ENCODE data around the gene LDLRAD4.

The LDLRAD4 gene

GRCh38 chr18:13647761-13648160 is 429.2 kb downstream of the LDLRAD4 start:
- TF ChIP-seq CEBPB (IDR thresholded peaks at IDR 0.05): no peak
- TF ChIP-seq TCF12 (IDR thresholded peaks at IDR 0.05; ENCODE audit: low read depth): no peak
- no peak for TF ChIP-seq MAX (IDR thresholded peaks at IDR 0.05)
- TF ChIP-seq TEAD4 (IDR thresholded peaks at IDR 0.05): no peak
- TF ChIP-seq NFIC (IDR thresholded peaks at IDR 0.05): no peak
- no peak for TF ChIP-seq RAD21 (IDR thresholded peaks at IDR 0.05; ENCODE audit: low read depth)
- no peak for TF ChIP-seq FOXM1 (IDR thresholded peaks at IDR 0.05; ENCODE audit: borderline replicate concordance, low read depth)
- TF ChIP-seq, protein P1, sequence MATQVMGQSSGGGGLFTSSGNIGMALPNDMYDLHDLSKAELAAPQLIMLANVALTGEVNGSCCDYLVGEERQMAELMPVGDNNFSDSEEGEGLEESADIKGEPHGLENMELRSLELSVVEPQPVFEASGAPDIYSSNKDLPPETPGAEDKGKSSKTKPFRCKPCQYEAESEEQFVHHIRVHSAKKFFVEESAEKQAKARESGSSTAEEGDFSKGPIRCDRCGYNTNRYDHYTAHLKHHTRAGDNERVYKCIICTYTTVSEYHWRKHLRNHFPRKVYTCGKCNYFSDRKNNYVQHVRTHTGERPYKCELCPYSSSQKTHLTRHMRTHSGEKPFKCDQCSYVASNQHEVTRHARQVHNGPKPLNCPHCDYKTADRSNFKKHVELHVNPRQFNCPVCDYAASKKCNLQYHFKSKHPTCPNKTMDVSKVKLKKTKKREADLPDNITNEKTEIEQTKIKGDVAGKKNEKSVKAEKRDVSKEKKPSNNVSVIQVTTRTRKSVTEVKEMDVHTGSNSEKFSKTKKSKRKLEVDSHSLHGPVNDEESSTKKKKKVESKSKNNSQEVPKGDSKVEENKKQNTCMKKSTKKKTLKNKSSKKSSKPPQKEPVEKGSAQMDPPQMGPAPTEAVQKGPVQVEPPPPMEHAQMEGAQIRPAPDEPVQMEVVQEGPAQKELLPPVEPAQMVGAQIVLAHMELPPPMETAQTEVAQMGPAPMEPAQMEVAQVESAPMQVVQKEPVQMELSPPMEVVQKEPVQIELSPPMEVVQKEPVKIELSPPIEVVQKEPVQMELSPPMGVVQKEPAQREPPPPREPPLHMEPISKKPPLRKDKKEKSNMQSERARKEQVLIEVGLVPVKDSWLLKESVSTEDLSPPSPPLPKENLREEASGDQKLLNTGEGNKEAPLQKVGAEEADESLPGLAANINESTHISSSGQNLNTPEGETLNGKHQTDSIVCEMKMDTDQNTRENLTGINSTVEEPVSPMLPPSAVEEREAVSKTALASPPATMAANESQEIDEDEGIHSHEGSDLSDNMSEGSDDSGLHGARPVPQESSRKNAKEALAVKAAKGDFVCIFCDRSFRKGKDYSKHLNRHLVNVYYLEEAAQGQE (IDR thresholded peaks at IDR 0.05; ENCODE audit: low read depth): no peak
- TF ChIP-seq TAF1 (IDR thresholded peaks at IDR 0.05; ENCODE audit: low read depth): no peak
- TF ChIP-seq EP300 (IDR thresholded peaks at IDR 0.05; ENCODE audit: borderline replicate concordance): no peak
- no peak for TF ChIP-seq YY1 (IDR thresholded peaks at IDR 0.05; ENCODE audit: low read depth)
- TF ChIP-seq USF1 (IDR thresholded peaks at IDR 0.05): no peak
- no peak for TF ChIP-seq CREB1 (IDR thresholded peaks at IDR 0.05; ENCODE audit: low read depth)
- no peak for TF ChIP-seq ZBTB7A (IDR thresholded peaks at IDR 0.05; ENCODE audit: low read depth)

DNA sequence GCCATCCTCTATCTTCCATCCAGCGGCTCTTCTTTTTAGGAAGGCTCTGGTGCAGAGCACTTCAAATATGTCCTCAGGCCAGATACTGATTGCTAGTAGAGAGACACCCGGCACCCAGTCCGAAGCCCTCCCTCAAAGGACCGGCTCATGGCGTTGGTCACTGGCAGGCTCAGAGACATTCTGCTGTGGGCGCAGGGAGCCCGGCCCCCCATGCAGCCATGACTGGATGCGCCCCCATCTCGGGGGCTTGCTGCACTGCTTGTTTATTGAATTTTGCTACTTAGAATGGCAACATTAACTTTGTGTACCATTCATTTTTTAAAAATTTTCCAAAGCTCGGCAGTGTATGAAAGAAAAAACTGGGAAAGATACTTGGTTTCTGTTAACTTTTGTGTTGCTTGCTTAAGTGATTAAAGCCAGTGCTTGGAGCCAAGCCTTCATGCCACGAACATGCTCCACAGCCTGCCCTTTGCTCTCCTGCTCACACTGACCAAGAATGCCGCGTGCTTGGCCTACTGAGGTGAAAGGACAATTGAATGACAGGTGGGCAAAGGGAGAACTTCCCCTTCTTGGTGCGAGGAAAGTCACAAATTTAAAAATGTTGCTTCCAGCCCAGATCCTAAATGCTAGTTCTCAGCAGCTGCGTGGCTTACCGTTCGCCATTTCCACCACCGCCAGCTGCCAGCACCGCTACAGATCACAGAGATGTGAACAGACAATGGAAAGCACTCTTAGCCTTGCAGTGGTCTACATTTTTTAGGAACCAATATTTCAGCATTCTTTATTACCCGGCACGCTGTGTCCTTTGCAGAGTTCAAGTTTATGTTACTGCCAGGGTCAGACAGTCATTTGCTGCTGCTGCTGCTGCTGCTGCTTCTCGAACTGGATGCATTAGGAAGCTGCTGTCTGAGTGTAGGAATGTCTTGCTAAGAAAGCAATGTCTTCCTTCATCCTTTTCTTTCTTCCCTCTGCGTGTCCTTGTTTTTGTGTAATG is 431.1 kb downstream of the LDLRAD4 start:
- TF ChIP-seq USF1 (IDR thresholded peaks at IDR 0.05) (no peak), ZBTB7A (IDR thresholded peaks at IDR 0.05; ENCODE audit: low read depth) (no peak), CEBPB (IDR thresholded peaks at IDR 0.05) (no peak), RAD21 (IDR thresholded peaks at IDR 0.05; ENCODE audit: low read depth) (no peak), TAF1 (IDR thresholded peaks at IDR 0.05; ENCODE audit: low read depth) (no peak), MAX (IDR thresholded peaks at IDR 0.05) (no peak), EP300 (IDR thresholded peaks at IDR 0.05; ENCODE audit: borderline replicate concordance) (no peak)
- TF ChIP-seq, protein P1 (IDR thresholded peaks at IDR 0.05; ENCODE audit: low read depth): no peak

DNA sequence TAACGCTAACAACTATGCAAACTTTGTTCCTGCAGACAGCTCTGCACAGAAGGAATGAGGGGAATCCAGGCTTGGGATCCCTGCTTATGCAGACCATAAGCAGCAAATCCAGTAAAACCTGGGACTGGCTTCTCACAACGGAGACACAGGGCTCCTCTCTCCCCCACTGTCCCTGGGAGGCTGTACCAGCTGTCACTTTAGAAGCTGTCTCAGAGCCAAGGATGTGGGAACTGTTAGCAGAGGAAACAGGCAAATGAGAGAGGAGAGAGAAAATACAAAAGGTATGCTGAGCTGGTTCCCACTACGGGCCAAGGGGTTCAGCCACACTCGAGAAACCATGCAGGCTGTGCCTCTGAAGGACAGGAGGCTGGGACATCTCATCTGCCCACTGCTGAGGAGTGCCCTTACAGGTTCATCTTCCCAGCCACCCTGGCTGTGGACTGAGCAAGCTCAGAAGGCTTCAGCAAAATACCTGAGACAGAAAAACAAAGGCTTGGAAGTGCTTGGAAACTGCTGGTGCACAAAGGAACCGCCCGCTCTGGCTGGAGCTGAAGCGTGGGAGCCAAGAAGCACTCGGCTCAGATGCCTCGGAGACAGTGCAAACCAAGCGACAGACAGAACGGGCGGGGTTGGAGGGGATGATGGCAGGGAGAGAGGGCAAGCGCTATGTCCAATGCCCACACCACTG is 435.3 kb downstream of the LDLRAD4 start:
- TF ChIP-seq, protein P1 (IDR thresholded peaks at IDR 0.05; ENCODE audit: low read depth): no peak
- TF ChIP-seq CREB1 (IDR thresholded peaks at IDR 0.05; ENCODE audit: low read depth) (no peak), TCF12 (IDR thresholded peaks at IDR 0.05; ENCODE audit: low read depth) (no peak), ZBTB7A (IDR thresholded peaks at IDR 0.05; ENCODE audit: low read depth) (no peak), TEAD4 (IDR thresholded peaks at IDR 0.05) (no peak), RAD21 (IDR thresholded peaks at IDR 0.05; ENCODE audit: low read depth) (no peak), FOXM1 (IDR thresholded peaks at IDR 0.05; ENCODE audit: borderline replicate concordance, low read depth) (no peak), USF1 (IDR thresholded peaks at IDR 0.05) (no peak), YY1 (IDR thresholded peaks at IDR 0.05; ENCODE audit: low read depth) (no peak), NFIC (IDR thresholded peaks at IDR 0.05) (no peak), EGR1 (IDR thresholded peaks at IDR 0.05) (no peak), MAX (IDR thresholded peaks at IDR 0.05) (no peak), EP300 (IDR thresholded peaks at IDR 0.05; ENCODE audit: borderline replicate concordance) (no peak), CEBPB (IDR thresholded peaks at IDR 0.05) (no peak), TAF1 (IDR thresholded peaks at IDR 0.05; ENCODE audit: low read depth) (no peak)
